HepG2 (cell line): ENCODE data around the gene NAB2. TPM values are rescaled to one million over a fixed set of nuclear protein-coding genes. Genes with fewer than 3 reads are reported as not detected.

Source experiments
- ARID2 ChIP-seq: sonication (generic); formaldehyde crosslinking; IDR thresholded peaks from 2 replicates; pipeline ENCODE4 v1.8.1; 2022; ENCODE audit warnings: mild to moderate bottlenecking, missing genetic modification reagents, borderline replicate concordance
- ARID4A ChIP-seq: sonication (generic); formaldehyde crosslinking; IDR thresholded peaks from 2 replicates; pipeline ENCODE4 v1.5.0; 2020; ENCODE audit warnings: mild to moderate bottlenecking, missing genetic modification reagents, borderline replicate concordance
- ELF3 ChIP-seq: IDR thresholded peaks from 2 replicates; pipeline ENCODE4 v1.6.1; 2016; ENCODE audit warnings: missing genetic modification reagents, missing compliant biosample characterization
- KAT8 ChIP-seq: IDR thresholded peaks from 2 replicates; pipeline ENCODE4 v1.6.1; 2016; ENCODE audit warnings: missing genetic modification reagents, missing compliant biosample characterization
- POLR2AphosphoS5 ChIP-seq: IDR thresholded peaks from 2 replicates; pipeline ENCODE4 v1.6.1; 2012; ENCODE audit warnings: low read depth, low read length
- PRDM15 ChIP-seq: sonication (generic); formaldehyde crosslinking; IDR thresholded peaks from 2 replicates; pipeline ENCODE4 v1.4.0; 2020; ENCODE audit warnings: missing genetic modification reagents
- SALL1 ChIP-seq: sonication (generic); formaldehyde crosslinking; IDR thresholded peaks from 2 replicates; pipeline ENCODE4 v1.8.0; 2022; ENCODE audit warnings: mild to moderate bottlenecking, missing genetic modification reagents
- SMYD3 ChIP-seq: sonication (generic); formaldehyde crosslinking; IDR thresholded peaks from 2 replicates; pipeline ENCODE4 v1.8.1; 2023; ENCODE audit warnings: mild to moderate bottlenecking, missing genetic modification reagents
- ZBTB34 ChIP-seq: sonication (generic); formaldehyde crosslinking; IDR thresholded peaks from 2 replicates; pipeline ENCODE4 v1.8.0; 2022; ENCODE audit warnings: mild to moderate bottlenecking, missing genetic modification reagents
- ZNF281 ChIP-seq: sonication (generic); formaldehyde crosslinking; IDR thresholded peaks from 2 replicates; pipeline ENCODE4 v1.4.0; 2020; ENCODE audit warnings: missing genetic modification reagents, borderline replicate concordance
- ZNF580 ChIP-seq: IDR thresholded peaks from 2 replicates; pipeline ENCODE4 v1.6.1; 2016; ENCODE audit warnings: low read depth, borderline replicate concordance
- ZNF746 ChIP-seq: sonication (generic); formaldehyde crosslinking; IDR thresholded peaks from 2 replicates; pipeline ENCODE4 v1.8.0; 2022; ENCODE audit warnings: mild to moderate bottlenecking, missing genetic modification reagents
- ZSCAN5A ChIP-seq: sonication (generic); formaldehyde crosslinking; IDR thresholded peaks from 2 replicates; pipeline ENCODE4 v1.8.0; 2022; ENCODE audit warnings: mild to moderate bottlenecking, missing genetic modification reagents, borderline replicate concordance
- polyA plus RNA-seq, 8 experiments: library from polyadenylated mRNA; depleted of rRNA in 3 of 8; stranded (reverse) in 7 of 8; unstranded in 1 of 8; fragments of >200 nt; fragmentation: Illumina TruSeq in 4 of 8; extraction: Trizol in 4 of 8; gene quantifications; 2 replicates each; pipeline versions ENCODE4 v1.2.1 to v1.2.3, GENCODE V29; 2011 to 2016; ENCODE audit warnings: low read depth in 4 of 8, missing spikeins in 1 of 8, mixed read lengths in 1 of 8; ENCODE audit not compliant: insufficient read depth in 1 of 8
- total RNA-seq, 5 experiments: library from RNA; depleted of rRNA; stranded (reverse); fragments of >200 nt; fragmentation: Illumina TruSeq; extraction: Trizol; gene quantifications; 2 replicates each; pipeline ENCODE4 v1.2.3, GENCODE V29; 2016; ENCODE audit warnings: low read depth in 1 of 5

NAB2 gene
- total and polyA plus RNA-seq, 2 of the 13 experiments (the other 11 are each of a cell fraction or from before 2014, with no cell fraction given) = 11.7 to 12.9 TPM

GRCh38 chr12:57127726-57128518 lies 39.0 kb downstream of the NAB2 start, which contains the start of gene LRP1 (continued):
- TF ChIP-seq ZSCAN5A (CRISPR knock-in tag) (0 out of 2 replicates have a peak, but pooled peaks have one; percentile 20), ZNF281 (CRISPR knock-in tag) (peak; percentile 17; the same call in 1 of the 2 replicates), ZNF580 (CRISPR knock-in tag) (peak; percentile 16; the same call in 1 of the 2 replicates), SALL1 (CRISPR knock-in tag) (peak; percentile 52; the same call in 1 of the 2 replicates), ARID4A (CRISPR knock-in tag) (peak; percentile 88), ZNF746 (CRISPR knock-in tag) (peak; percentile 47; the same call in 1 of the 2 replicates), PRDM15 (CRISPR knock-in tag) (0 out of 2 replicates have a peak, but pooled peaks have one; percentile 0), ZBTB34 (CRISPR knock-in tag) (no peak; the same call in 1 of the 2 replicates), POLR2AphosphoS5 (peak; percentile 74), ELF3 (peak; percentile 22; the same call in 1 of the 2 replicates), SMYD3 (CRISPR knock-in tag) (peak; percentile 14; the same call in 1 of the 2 replicates), ARID2 (CRISPR knock-in tag) (no peak), KAT8 (CRISPR knock-in tag) (peak; percentile 30; the same call in 1 of the 2 replicates)
